CD4-positive, alpha-beta T cell treated with Interleukin-15 for 1 hour (primary cell): ENCODE data around the gene IFNA5.

ENCODE experiments used
- DNase-seq: peaks from one replicate; pipeline ENCODE4 v3.0.0-alpha.2; 2020

IFNA5 gene

DNA sequence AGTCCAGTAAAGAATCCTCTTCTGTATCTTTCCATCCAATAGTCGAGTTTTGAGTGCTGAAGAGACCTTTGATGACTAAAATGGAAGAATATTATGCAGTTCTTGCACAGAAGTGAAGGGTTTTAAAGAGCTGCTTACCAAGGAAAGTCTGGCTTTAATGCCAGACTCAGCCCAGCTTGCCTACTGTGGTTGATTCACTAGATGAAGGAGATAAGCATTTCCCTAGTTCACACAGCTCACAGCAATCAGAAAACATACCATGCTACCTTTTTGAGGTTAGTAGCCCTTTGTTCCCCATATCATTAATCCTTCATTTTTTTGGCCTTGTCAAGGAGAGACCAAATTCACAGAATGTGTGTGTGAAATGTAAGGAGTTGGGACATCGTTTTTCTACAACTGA is 15.3 kb downstream of the IFNA5 start:
- no peak for DNase-seq

DNA sequence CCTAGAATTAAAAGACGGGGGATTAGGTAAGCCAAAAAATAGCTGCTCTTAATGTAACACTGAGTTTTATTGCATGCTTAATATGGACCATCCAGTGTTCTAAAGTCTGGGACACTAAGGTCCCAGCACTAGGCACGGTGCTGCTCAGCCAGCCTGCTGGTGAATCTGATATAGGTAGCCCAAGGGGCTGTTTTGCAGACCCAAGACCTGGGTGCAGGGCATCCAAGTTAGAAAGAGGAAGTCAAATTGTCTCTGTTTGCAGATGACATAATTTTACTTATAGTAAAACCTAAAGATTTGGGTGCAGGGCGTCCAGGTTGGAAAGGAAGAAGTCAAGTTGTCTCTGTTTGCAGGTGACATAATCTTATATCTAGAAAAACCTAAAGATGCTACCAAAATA is 17.8 kb downstream of the IFNA5 start:
- DNase-seq: no peak

DNA sequence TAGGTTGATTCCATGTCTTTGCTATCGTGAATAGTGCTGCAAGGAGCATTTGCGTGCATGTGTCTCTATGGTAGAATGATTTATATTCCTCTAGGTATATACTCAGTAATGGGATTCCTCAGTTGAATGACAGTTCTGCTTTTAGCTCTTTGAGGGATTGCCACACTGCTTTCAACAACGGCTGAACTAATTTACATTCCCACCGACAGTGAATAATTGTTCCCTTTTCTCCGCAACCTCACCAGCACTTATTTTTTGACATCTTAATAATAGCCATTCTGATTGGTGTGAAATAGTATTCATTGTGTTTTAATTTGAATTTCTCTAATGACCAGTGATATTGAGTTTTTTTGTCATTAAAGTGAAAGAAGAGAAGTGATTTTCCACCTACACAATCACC is 18.5 kb downstream of the IFNA5 start:
- DNase-seq: no peak

DNA sequence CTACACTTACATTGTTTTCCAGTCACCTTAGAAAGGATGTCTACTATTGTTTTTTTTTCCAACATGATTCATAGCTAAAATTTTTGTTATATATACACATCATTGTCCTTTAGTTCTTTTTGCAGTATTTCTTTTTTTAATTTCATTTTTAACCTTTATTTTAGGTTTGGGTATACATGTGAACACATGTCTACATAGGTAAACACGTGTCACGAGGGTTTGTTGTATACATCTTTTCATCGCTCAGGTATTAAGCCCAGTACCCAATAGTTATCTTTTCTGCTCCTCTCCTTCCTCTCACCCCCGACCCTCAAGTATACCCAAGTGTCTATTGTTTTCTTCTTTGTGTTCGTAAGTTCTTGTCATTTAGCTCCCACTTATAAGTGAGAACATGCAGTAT is 19.0 kb downstream of the IFNA5 start:
- DNase-seq: no peak

DNA sequence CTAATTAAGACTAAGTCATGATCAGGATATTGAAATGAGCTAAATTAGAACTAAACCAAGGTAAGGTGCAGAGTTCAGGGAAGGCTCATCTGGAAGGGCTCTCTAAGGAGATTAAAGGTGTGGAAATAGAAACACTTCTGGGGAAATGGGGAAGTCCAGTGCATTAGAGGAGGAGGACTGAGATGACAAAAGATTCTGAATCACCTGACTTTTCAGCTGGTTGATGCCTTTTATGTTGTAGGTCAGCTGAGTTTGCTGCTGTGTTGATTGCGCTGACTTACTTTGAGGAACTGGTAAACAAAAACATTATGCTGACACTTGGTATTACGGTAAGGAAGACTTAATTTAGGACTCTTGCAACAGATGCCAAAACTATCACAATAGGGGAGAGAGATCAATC is 23.8 kb downstream of the IFNA5 start:
- DNase-seq: no peak

DNA sequence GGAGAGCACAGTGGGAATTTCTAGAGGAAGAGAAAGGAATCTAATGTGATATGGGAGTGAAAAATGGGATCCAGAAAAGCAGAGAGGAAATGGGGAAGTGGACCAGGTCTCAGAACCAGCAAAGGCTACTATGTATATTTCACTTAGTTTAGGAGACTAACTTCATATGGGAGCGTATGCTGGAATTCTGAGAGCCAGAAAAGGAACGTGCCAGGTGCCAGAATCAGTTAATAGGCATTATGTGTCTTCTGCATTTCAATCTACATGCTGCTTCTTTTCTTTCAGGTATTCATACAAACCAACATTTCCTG is 36.8 kb downstream of the IFNA5 start:
- DNase-seq: no peak

DNA sequence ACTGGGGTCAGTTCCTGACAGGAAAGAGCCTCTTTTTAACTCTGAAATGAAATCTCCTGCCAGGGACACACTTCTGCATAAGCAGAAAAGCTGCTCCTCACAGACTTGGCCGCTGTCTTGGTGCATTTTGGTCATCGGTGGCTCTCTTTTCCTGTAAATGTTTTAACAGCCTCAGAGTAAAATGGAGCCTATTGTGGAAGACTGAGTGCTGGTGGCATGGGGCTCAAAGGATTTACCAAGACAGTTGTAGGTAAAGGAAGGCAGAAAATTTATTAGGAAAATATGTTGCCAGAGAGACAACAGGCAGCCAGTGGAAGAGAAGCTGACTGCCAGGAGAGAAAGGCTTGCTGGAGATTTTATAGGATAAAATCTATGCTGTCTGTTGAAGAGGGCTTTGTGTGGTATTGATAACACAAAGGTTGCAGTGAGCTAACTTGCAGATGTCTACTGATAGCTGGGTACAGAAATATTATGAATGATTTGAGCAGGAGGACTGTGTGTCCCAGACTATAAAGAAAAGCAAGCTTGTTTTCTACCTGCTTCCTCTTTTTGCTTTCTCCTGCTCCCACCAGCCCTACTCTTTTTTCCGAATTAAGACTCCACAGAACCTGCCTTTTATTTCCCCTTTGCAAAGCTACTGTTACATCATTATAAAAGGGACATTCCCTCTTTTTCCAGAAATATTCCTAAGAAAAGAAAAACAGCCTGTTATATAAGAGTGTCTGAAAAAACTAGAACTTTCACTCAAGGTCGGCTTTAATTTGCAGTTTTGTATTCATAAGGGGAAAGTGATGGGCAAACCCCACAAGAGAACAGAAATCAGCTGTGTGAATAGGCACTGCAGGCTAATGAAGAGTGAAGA is 37.4 kb downstream of the IFNA5 start:
- DNase-seq: no peak

DNA sequence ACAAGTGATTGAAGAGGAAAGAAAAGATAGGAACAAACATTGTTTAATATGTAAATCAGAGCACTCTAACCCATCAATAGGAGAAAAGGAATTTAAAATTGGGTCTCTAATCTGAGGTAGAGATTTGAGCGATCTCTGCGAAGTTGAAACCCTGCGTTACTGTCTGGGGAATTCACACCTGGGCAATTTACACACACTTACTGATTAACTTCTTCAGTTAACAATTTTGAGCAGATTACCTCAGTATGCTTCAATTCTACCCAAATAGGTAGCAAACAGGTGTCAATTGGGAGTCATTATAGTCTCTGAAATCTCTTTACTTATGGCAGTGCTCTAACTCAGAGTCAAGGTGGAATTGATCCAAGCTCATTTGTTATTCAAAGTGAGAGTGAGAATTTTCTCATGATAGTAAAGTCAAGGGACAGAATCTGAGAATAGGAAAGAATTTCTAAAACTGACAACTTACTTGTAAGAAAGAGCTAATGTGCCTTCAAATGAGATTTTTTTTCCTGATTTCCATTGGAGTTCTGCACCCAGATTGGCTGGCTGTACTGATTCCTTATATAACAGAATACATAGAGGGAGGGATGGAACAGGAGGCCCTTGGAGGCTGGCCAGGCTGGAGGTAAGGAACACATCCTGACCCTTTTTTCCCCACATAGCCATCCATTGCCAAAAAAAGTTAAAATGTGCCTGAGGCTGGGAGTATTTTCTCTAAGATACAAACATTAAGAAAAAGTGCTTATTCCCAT is 38.2 kb downstream of the IFNA5 start:
- DNase-seq: no peak

DNA sequence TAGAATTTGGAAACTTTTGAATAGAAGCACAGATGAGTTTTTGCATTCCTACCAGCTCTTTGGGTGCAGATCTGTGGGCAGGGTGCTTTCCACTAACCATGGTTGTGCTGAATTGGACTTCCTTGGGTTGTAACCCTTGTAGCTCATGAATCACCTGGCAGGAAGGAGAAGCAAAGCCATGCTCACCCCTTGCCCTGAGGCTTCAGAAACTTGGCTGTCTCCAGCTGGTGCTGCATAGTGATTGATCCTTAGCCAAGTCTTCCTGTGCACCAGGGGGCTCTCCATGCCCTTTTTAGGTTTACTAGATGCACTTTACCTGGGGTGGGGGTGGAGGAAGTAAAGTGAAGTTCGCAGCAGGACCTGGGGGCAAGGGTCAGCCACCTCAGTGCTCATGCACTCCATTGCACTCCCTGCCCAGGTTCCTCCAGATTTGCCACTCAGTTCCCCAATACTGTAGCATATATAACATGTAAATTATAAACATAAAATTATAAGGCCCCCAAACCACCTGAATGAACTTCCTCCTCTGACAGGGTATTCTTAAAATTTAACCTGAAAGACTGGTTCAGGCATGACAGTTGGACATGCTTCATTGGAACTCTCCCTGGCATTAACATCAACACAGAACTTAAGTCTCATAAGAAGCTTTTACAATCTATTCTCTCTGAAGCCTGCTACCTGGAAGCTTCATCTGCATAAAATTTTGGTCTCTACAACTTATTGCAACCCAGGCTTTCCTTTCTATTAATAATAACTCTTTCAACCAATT is 39.5 kb downstream of the IFNA5 start:
- DNase-seq: no peak

DNA sequence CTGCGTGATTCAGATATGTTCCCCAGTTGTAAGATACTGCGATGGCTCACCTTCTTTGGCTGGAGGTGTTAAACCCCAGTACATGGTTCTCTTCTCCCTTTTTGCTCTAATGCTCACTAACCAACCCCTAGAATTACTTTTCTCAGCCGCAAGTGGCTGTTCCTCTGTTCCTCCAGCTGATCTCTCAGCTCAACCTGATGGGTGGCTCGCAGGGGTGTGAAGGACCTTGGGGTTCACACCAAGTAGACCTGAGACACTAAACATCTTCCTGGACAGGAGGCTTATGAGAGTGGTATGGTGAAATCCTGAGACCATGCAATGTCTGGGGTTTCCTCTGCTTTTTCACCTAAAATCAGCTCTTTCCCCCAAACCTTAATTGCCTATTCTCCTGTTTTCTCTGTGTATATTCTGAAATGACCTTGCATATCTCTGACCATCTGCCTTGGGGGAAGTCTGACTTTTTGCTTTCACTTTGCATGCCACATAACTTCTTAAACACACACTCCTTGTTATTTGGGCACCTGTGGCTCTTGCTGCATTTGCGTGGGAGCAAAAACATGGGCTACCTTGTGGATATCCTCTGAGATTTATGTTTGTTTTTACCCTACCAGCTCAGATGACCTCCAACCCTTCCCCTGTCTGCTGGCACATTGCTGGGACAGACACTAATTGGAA is 49.4 kb downstream of the IFNA5 start:
- DNase-seq: no peak
